Mucosa of descending colon (tissue), 3 donors: ENCODE results near the gene JPH3. TPM values are rescaled to one million over a fixed set of nuclear protein-coding genes. Genes with fewer than 3 reads are reported as not detected.
A peak's percentile ranks its signal among the peaks of the same experiment; 100 is the strongest.

ENCODE experiments used
- ATAC-seq: fragments of 200-7000 bp; cut with Tn5 transposase; one replicate; pipeline ENCODE4 v1.9.1; 2020; ENCODE audit warnings: mild to moderate bottlenecking, moderate library complexity
- DNase-seq, 3 donors: peaks; one replicate each; pipeline ENCODE4 v3.0.0-alpha.2; 2020
- H3K36me3 ChIP-seq: fragments of 200-600 bp; one replicate; pipeline ENCODE4 v1.8.0; 2021; ENCODE audit warnings: low read depth, mild to moderate bottlenecking
- H3K4me1 ChIP-seq: fragments of 200-600 bp; one replicate; pipeline ENCODE4 v1.8.0; 2021; ENCODE audit warnings: low read depth, mild to moderate bottlenecking
- H3K4me3 ChIP-seq: fragments of 200-600 bp; one replicate; pipeline ENCODE4 v1.8.0; 2021; ENCODE audit warnings: mild to moderate bottlenecking
- H3K9me3 ChIP-seq: fragments of 200-600 bp; one replicate; pipeline ENCODE4 v1.8.0; 2021; ENCODE audit warnings: mild to moderate bottlenecking
- CTCF ChIP-seq: fragments of 200-600 bp; IDR thresholded peaks from one replicate; pipeline ENCODE4 v1.8.0; 2022; ENCODE audit warnings: antibody characterized with exemption, mild to moderate bottlenecking
- intact Hi-C, 2 donors: fragments of 100-400 bp; cut with DNase I in 1 of 2; cut with micrococcal nuclease in 1 of 2; formaldehyde crosslinking; loops; one replicate each; pipeline versions ENCODE4 v1.11.0 to v1.11.1; 2022; cut with DNase I, micrococcal nuclease
- total RNA-seq, 3 donors: library from RNA; stranded (reverse); fragmentation: NEBNext Ultra II Directional in 2 of 3; extraction: Animal tissue kit (Norgen Biotek cat#: 25700) in 2 of 3; gene quantifications; one replicate each; pipeline versions ENCODE4 v1.2.1 to v1.2.4, GENCODE V29; 2021 to 2023
- donor health status: DM: no; HTN: no; CAD: no; lungs with moderate emphysema.
- donor health status: DM: no; HTN: no; CAD: no.
- donor health status: DM: no; HTN: yes; CAD: no.

Gene JPH3
- total RNA-seq, 3 donors from 2014 or later, result 0.17 to 2.1 (median 0.84) TPM

- ATAC-seq (no peak), DNase-seq (no peak)
- intact Hi-C loops, result no loop called here
- no peaks in the 10 kb centered on the region for H3K36me3 ChIP-seq
- H3K4me3 ChIP-seq, result no peak overlapping the region
- no peaks in the 10 kb centered on the region for H3K9me3 ChIP-seq
- no peak for TF ChIP-seq CTCF
- H3K4me1 ChIP-seq, result no peaks in the 10 kb centered on the region
These were observed 43.6 kb upstream of the JPH3 start for GRCh38 chr16:87558682-87559081.

GRCh38 chr16:87559945-87560344 is 42.4 kb upstream of the JPH3 start:
- no peak for DNase-seq
- no peaks in the 10 kb centered on the region for H3K36me3 ChIP-seq
- intact Hi-C loops, result no loop called here
- no peaks in the 10 kb centered on the region for H3K9me3 ChIP-seq
- ATAC-seq, result no peak
- no peak overlapping the region for H3K4me3 ChIP-seq
- H3K4me1 ChIP-seq, result no peaks in the 10 kb centered on the region
- no peak for TF ChIP-seq CTCF

- intact Hi-C loops, result no loop called here
- peak; percentile 89 for ATAC-seq
- peak; percentile 58 to 78 (median 69) for DNase-seq
These were observed 41.7 kb upstream of the JPH3 start for GRCh38 chr16:87560428-87561199.

GRCh38 chr16:87561200-87562105 is 40.9 kb upstream of the JPH3 start:
- Histone ChIP-seq H3K4me3 (no peak overlapping the region), H3K9me3 (no peaks in the 10 kb centered on the region), H3K36me3 (no peaks in the 10 kb centered on the region), H3K4me1 (no peaks in the 10 kb centered on the region)
- ATAC-seq (no peak), DNase-seq (no peak)
- no peak for TF ChIP-seq CTCF
- intact Hi-C loops, result no loop called here

More at GRCh38 chr16:87560428-87561199, 41.7 kb upstream of the JPH3 start:
- TF ChIP-seq CTCF, result no peak
- H3K4me1 ChIP-seq, result no peaks in the 10 kb centered on the region
- no peaks in the 10 kb centered on the region for H3K36me3 ChIP-seq
- no peak overlapping the region for H3K4me3 ChIP-seq
- no peaks in the 10 kb centered on the region for H3K9me3 ChIP-seq

GRCh38 chr16:87562201-87562600 is 40.1 kb upstream of the JPH3 start:
- DNase-seq (no peak), ATAC-seq (no peak)
- no peaks in the 10 kb centered on the region for H3K4me1 ChIP-seq
- H3K36me3 ChIP-seq, result no peaks in the 10 kb centered on the region
- no peaks in the 10 kb centered on the region for H3K9me3 ChIP-seq
- H3K4me3 ChIP-seq, result no peak overlapping the region
- intact Hi-C loops, result no loop called here
- no peak for TF ChIP-seq CTCF
